ENCODE data around the gene NHSL1.

DNA sequence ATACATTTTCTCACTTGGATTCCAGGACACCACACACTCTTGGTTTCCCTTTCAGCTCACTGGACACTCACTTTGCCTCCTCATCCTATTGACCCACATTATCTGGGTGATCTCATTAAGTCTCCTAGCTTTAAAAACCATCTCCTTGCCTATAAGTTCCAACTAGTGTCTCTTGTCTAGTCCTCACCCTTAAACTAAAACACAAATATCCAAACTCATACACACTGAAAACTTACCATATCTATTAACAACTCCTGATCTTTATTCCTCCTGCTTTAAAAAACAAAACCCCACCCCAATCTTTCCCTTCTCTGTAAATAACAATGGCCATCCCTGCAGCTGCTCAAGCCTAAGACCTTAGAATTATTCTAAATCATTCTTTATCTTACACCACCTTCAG lies 125.1 kb downstream of the NHSL1 start:
- TF ChIP-seq, protein P1, sequence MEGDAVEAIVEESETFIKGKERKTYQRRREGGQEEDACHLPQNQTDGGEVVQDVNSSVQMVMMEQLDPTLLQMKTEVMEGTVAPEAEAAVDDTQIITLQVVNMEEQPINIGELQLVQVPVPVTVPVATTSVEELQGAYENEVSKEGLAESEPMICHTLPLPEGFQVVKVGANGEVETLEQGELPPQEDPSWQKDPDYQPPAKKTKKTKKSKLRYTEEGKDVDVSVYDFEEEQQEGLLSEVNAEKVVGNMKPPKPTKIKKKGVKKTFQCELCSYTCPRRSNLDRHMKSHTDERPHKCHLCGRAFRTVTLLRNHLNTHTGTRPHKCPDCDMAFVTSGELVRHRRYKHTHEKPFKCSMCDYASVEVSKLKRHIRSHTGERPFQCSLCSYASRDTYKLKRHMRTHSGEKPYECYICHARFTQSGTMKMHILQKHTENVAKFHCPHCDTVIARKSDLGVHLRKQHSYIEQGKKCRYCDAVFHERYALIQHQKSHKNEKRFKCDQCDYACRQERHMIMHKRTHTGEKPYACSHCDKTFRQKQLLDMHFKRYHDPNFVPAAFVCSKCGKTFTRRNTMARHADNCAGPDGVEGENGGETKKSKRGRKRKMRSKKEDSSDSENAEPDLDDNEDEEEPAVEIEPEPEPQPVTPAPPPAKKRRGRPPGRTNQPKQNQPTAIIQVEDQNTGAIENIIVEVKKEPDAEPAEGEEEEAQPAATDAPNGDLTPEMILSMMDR (IDR thresholded peaks at IDR 0.05) = no peak
- no peak for TF ChIP-seq POLR2A (IDR thresholded peaks at IDR 0.05)
